ENCODE results near the gene MEA1. TPM values are rescaled to one million over a fixed set of nuclear protein-coding genes. Genes with fewer than 3 reads are reported as not detected.

MEA1 gene
- total RNA-seq, 1 experiment from 2014 or later: 77.6 TPM

- Histone ChIP-seq H3K79me2 (ENCODE audit: low read depth) (no peaks in the 10 kb centered on the region), H3F3A (ENCODE audit: insufficient read depth, low read depth) (peaks cover 24% of the 10 kb centered on the region), H3K36me3 (ENCODE audit: low read depth) (no peaks in the 10 kb centered on the region; the same call in 1 of the 2 replicates), H3K4me1 (replicated peaks; ENCODE audit: insufficient read depth) (peaks cover 25% of the 10 kb centered on the region), H3K9me3 (ENCODE audit: insufficient read depth, low read depth) (no peaks in the 10 kb centered on the region), H3K9me2 (ENCODE audit: insufficient read depth) (no peaks in the 10 kb centered on the region), H3K27ac (no peak overlapping the region), H3K4me2 (peak overlapping the region; percentile 59; the same call in 1 of the 2 replicates), H3K27me3 (ENCODE audit: insufficient read depth, low read depth) (no peaks in the 10 kb centered on the region), H2AFZ (no peak overlapping the region), H3K4me3 (no peak overlapping the region), H4K20me1 (ENCODE audit: insufficient read depth) (no peaks in the 10 kb centered on the region)
- CTCF ChIA-PET: no interaction called here
- no peak for DNase-seq
- TF ChIP-seq EZH2 (IDR thresholded peaks at IDR 0.05; ENCODE audit: low read depth) (no peak), CTCF (conservative IDR thresholded peaks at IDR 0.05) (no peak)
- intact Hi-C loops (cut with micrococcal nuclease; ENCODE audit: unreplicated experiment): no loop called here
- no TSS peak for BruUV-seq (replicated peaks)
- POLR2A ChIA-PET (ENCODE audit: unreplicated experiment): interaction anchor here (0.6 to 0.7 kb wide), 3 partner anchors 10 to 556 kb away, joined by 3 to 4 read pairs (median 3); no protein-coding TSS in a partner anchor
Observed at GRCh38 chr6:42969934-42970333, 43.8 kb downstream of the MEA1 start.

GRCh38 chr6:42969431-42969830, 44.3 kb downstream of the MEA1 start:
- DNase-seq: no peak
- no peaks in the 10 kb centered on the region for H4K20me1 ChIP-seq (ENCODE audit: insufficient read depth)
- CTCF ChIA-PET: no interaction called here
- intact Hi-C loops (cut with micrococcal nuclease; ENCODE audit: unreplicated experiment): no loop called here
- no peak overlapping the region for H3K4me2 ChIP-seq
- H3K9me2 ChIP-seq (ENCODE audit: insufficient read depth): no peaks in the 10 kb centered on the region
- BruUV-seq (replicated peaks): no TSS peak
- POLR2A ChIA-PET (ENCODE audit: unreplicated experiment): interaction anchor here (0.6 kb wide), 1 partner anchor 556 kb away, joined by 3 read pairs; no protein-coding TSS in a partner anchor
- H3K79me2 ChIP-seq (ENCODE audit: low read depth): no peaks in the 10 kb centered on the region
- no peaks in the 10 kb centered on the region for H3K9me3 ChIP-seq (ENCODE audit: insufficient read depth, low read depth)
- H2AFZ ChIP-seq: no peak overlapping the region
- TF ChIP-seq CTCF (conservative IDR thresholded peaks at IDR 0.05) (no peak), EZH2 (IDR thresholded peaks at IDR 0.05; ENCODE audit: low read depth) (no peak)
- peaks cover 25% of the 10 kb centered on the region for H3K4me1 ChIP-seq (replicated peaks; ENCODE audit: insufficient read depth)
- no peaks in the 10 kb centered on the region for H3K27me3 ChIP-seq (ENCODE audit: insufficient read depth, low read depth)
- no peaks in the 10 kb centered on the region; the same call in 1 of the 2 replicates for H3K36me3 ChIP-seq (ENCODE audit: low read depth)
- peaks cover 24% of the 10 kb centered on the region for H3F3A ChIP-seq (ENCODE audit: insufficient read depth, low read depth)
- H3K27ac ChIP-seq: no peak overlapping the region
- no peak overlapping the region for H3K4me3 ChIP-seq

- Histone ChIP-seq H3K79me2 (ENCODE audit: low read depth) (no peaks in the 10 kb centered on the region), H3K9me2 (ENCODE audit: insufficient read depth) (no peaks in the 10 kb centered on the region), H3K36me3 (ENCODE audit: low read depth) (no peaks in the 10 kb centered on the region; the same call in 1 of the 2 replicates), H3K4me2 (no peak overlapping the region), H3K9me3 (ENCODE audit: insufficient read depth, low read depth) (no peaks in the 10 kb centered on the region), H4K20me1 (ENCODE audit: insufficient read depth) (no peaks in the 10 kb centered on the region), H3K27ac (no peak overlapping the region), H2AFZ (no peak overlapping the region), H3K4me1 (replicated peaks; ENCODE audit: insufficient read depth) (peaks cover 25% of the 10 kb centered on the region), H3K27me3 (ENCODE audit: insufficient read depth, low read depth) (no peaks in the 10 kb centered on the region), H3F3A (ENCODE audit: insufficient read depth, low read depth) (peaks cover 24% of the 10 kb centered on the region), H3K4me3 (no peak overlapping the region)
- no TSS peak for BruUV-seq (replicated peaks)
- TF ChIP-seq CTCF (conservative IDR thresholded peaks at IDR 0.05): no peak
- no peak for TF ChIP-seq EZH2 (IDR thresholded peaks at IDR 0.05; ENCODE audit: low read depth)
- ChIA-PET POLR2A (ENCODE audit: unreplicated experiment) (no interaction called here), CTCF (interaction anchor here (0.6 kb wide), 1 partner anchor 10 kb away, joined by 3 read pairs; the partner anchor contains the start of gene PEX6)
- DNase-seq: no peak
- intact Hi-C loops (cut with micrococcal nuclease; ENCODE audit: unreplicated experiment): no loop called here
Observed at GRCh38 chr6:42968783-42969182, 45.0 kb downstream of the MEA1 start.

All from PC-9 (cell line).